Heart right ventricle (tissue), 16 donors: Measurements from ENCODE around the gene IQSEC1. TPM values are rescaled to one million over a fixed set of nuclear protein-coding genes. Genes with fewer than 3 reads are reported as not detected.
A peak's percentile ranks its signal among the peaks of the same experiment; 100 is the strongest.

Experiments used
- ATAC-seq, 8 donors: fragments of 200-7000 bp; cut with Tn5 transposase; one replicate each; pipeline ENCODE4 v1.9.1; 2020; ENCODE audit warnings: mild to moderate bottlenecking in 8 of 8, moderate library complexity in 8 of 8, moderate number of reproducible peaks in 1 of 8
- DNase-seq, 2 donors: peaks; one replicate each; pipeline ENCODE4 v3.0.0-alpha.2; 2020
- H3K27ac ChIP-seq, 10 donors: fragments of 200-600 bp; sonication (generic) in 2 of 10; one replicate each; pipeline versions ENCODE4 v1.5.0 to v1.8.0; 2020 to 2022; ENCODE audit warnings: mild to moderate bottlenecking in 3 of 10
- H3K27me3 ChIP-seq, 7 donors: fragments of 200-600 bp; one replicate each; pipeline ENCODE4 v1.8.0; 2021 to 2022; ENCODE audit warnings: mild to moderate bottlenecking in 2 of 7
- H3K36me3 ChIP-seq, 9 donors: fragments of 200-600 bp; sonication (generic) in 1 of 9; one replicate each; pipeline versions ENCODE4 v1.5.0 to v1.8.0; 2020 to 2022; ENCODE audit warnings: mild to moderate bottlenecking in 2 of 9
- H3K4me1 ChIP-seq, 9 donors: fragments of 200-600 bp; sonication (generic) in 1 of 9; one replicate each; pipeline versions ENCODE4 v1.5.0 to v1.8.0; 2020 to 2022; ENCODE audit warnings: mild to moderate bottlenecking in 4 of 9
- H3K4me3 ChIP-seq, 10 donors: fragments of 200-600 bp; sonication (generic) in 2 of 10; one replicate each; pipeline versions ENCODE4 v1.5.0 to v1.8.0; 2020 to 2022; ENCODE audit warnings: mild to moderate bottlenecking in 7 of 10, moderate library complexity in 2 of 10
- H3K9me3 ChIP-seq, 11 donors: fragments of 200-600 bp in 10 of 11; sonication (generic) in 2 of 11; one replicate each; pipeline versions ENCODE4 v1.5.0 to v1.8.0; 2013 to 2022; ENCODE audit warnings: mild to moderate bottlenecking in 2 of 11, control low read depth in 1 of 11, moderate library complexity in 1 of 11
- CTCF ChIP-seq, 9 donors: fragments of 200-600 bp; sonication (generic) in 2 of 9; IDR thresholded peaks; one replicate each; pipeline versions ENCODE4 v1.5.0 to v1.8.0; 2021 to 2022; ENCODE audit warnings: antibody characterized with exemption in 9 of 9, mild to moderate bottlenecking in 5 of 9, moderate library complexity in 1 of 9
- WGBS, 2 donors: extraction: QIAGEN DNeasy Blood & Tissue Kit; methylation state at CpG; one replicate each; pipeline ENCODE4 v1.1.7; 2013; ENCODE audit warnings: inconsistent platforms in 1 of 2; 5-methylcytosine and 5-hydroxymethylcytosine counted together
- intact Hi-C, 10 donors: fragments of 100-400 bp; cut with DNase I; formaldehyde crosslinking; loops; one replicate each; pipeline versions ENCODE4 v1.11.1 to v1.14.2; 2022
- polyA plus RNA-seq, 2 donors: library from polyadenylated mRNA; stranded (reverse); fragments of 200-250 nt; gene quantifications; one replicate each; pipeline ENCODE4 v1.2.3, GENCODE V29; 2013
- total RNA-seq, 10 donors: library from RNA; stranded (reverse); fragmentation: NEBNext Ultra II Directional in 3 of 10; extraction: Animal tissue kit (Norgen Biotek cat#: 25700) in 3 of 10; gene quantifications; one replicate each; pipeline versions ENCODE4 v1.2.1 to v1.2.4, GENCODE V29; 2021 to 2023
- donor health status: Arrhythmogenic right ventricular cardiomyopathy.
- donor health status: ischemic (EF 13 %, LVEDD 7.1; RV severe dilation, severe dysfunction).
- donor health status: healthy with polysubstance abuse.
- donor health status: DM: no; HTN: yes; CAD: no.
- donor health status: DM: no; HTN: no; CAD: no.
- donor health status: ischemic (EF 25% LVEDD 6.9; RV normal size, moderate dysfunction).
- donor health status: ischemic (EF 25% LVEDD 5.7; RV mildly dilated, moderate dysfunction).
- donor health status: healthy.
- donor health status: DM: yes; HTN: yes; CAD: no.
- donor health status: Ischemic cardiomyopathy.
- donor health status: ischemic (EF 35%, LVEDD 5.7; RV mildly dilated, moderate dysfunction).
- donor health status: nonischemic (EF 11% LVEDD 7.7; RV severe dilation, severe dysfunction).
- donor health status: DM: yes; HTN: yes; CAD: no.
- donor health status: PGD.
- donor health status: ischemic (EF 29% LVEDD 5.4; RV normal size, mild dysfunction).
- donor health status: nonischemic (EF 23%, LVEDD 6.1; RV moderate dilation, normal function).

The IQSEC1 gene
- total and polyA plus RNA-seq, 12 donors: 13.1 to 73.9 (median 60.4) TPM

GRCh38 chr3:13013566-13013965 is 59.7 kb downstream of the IQSEC1 start:
- Histone ChIP-seq H3K27ac (peak overlapping the region in 4 of 10 donors; percentile 68 to 99 (median 82)), H3K4me1 (peaks cover 13 to 85% (median 42%) of the 10 kb centered on the region in 9 donors), H3K36me3 (no peaks in the 10 kb centered on the region), H3K27me3 (no peaks in the 10 kb centered on the region), H3K4me3 (peak overlapping the region in 1 of 10 donors; percentile 65), H3K9me3 (no peaks in the 10 kb centered on the region)
- ATAC-seq (no peak), DNase-seq (no peak)
- WGBS, 2 donors: 96 to 98% methylated on average over 3 of the region's 3 CpGs
- no peak for TF ChIP-seq CTCF (IDR thresholded peaks at IDR 0.05)
- intact Hi-C loops: no loop called here

- H3K27me3 ChIP-seq: no peaks in the 10 kb centered on the region
- no peaks in the 10 kb centered on the region for H3K9me3 ChIP-seq
- H3K36me3 ChIP-seq: no peaks in the 10 kb centered on the region
- H3K27ac ChIP-seq: peak overlapping the region in 6 of 10 donors; percentile 18 to 99 (median 48)
- 90 to 97% methylated on average over 7 of the region's 7 CpGs for WGBS, 2 donors
- no peak for DNase-seq
- H3K4me1 ChIP-seq: peaks cover 8 to 85% (median 42%) of the 10 kb centered on the region in 9 donors
- intact Hi-C loops: no loop called here
- TF ChIP-seq CTCF (IDR thresholded peaks at IDR 0.05): no peak
- ATAC-seq: no peak
- H3K4me3 ChIP-seq: peak overlapping the region in 1 of 10 donors; percentile 65
Observed at GRCh38 chr3:13013151-13013561, 60.1 kb downstream of the IQSEC1 start.

- peak overlapping the region in 4 of 10 donors; percentile 22 to 99 (median 60) for H3K27ac ChIP-seq
- intact Hi-C loops: no loop called here
- H3K4me1 ChIP-seq: peaks cover 5 to 85% (median 41%) of the 10 kb centered on the region in 9 donors
- H3K4me3 ChIP-seq: peak overlapping the region in 1 of 10 donors; percentile 65
- ATAC-seq: peak; percentile 31 to 62 (median 47)
- 58 to 72% methylated on average over 5 of the region's 5 CpGs for WGBS, 2 donors
- peak; percentile 64 to 74 for DNase-seq
- H3K36me3 ChIP-seq: no peaks in the 10 kb centered on the region
- H3K9me3 ChIP-seq: no peaks in the 10 kb centered on the region
- H3K27me3 ChIP-seq: no peaks in the 10 kb centered on the region
- no peak for TF ChIP-seq CTCF (IDR thresholded peaks at IDR 0.05)
Observed at GRCh38 chr3:13012221-13012691, 61.0 kb downstream of the IQSEC1 start.

GRCh38 chr3:13011573-13012220 is 61.5 kb downstream of the IQSEC1 start:
- intact Hi-C loops: no loop called here
- Histone ChIP-seq H3K4me3 (peak overlapping the region in 1 of 10 donors; percentile 65), H3K9me3 (no peaks in the 10 kb centered on the region), H3K27ac (peak overlapping the region in 5 of 10 donors; percentile 22 to 99 (median 58)), H3K4me1 (peaks cover 5 to 85% (median 36%) of the 10 kb centered on the region in 9 donors), H3K36me3 (peaks cover 0 to under 1% (median 0%) of the 10 kb centered on the region in 9 donors), H3K27me3 (no peaks in the 10 kb centered on the region)
- DNase-seq (no peak), ATAC-seq (peak in 3 of 8 donors; percentile 1 to 17 (median 6))
- WGBS, 2 donors: 74 to 79% methylated on average over 11 of the region's 11 CpGs
- TF ChIP-seq CTCF (IDR thresholded peaks at IDR 0.05): no peak
